ENCODE results near the gene WASL.
"Not testable (repeated sequence)": the region's sequence is repeated elsewhere in the genome, so short reads cannot be mapped to it uniquely, and the experiment has no call there.

The WASL gene

DNA sequence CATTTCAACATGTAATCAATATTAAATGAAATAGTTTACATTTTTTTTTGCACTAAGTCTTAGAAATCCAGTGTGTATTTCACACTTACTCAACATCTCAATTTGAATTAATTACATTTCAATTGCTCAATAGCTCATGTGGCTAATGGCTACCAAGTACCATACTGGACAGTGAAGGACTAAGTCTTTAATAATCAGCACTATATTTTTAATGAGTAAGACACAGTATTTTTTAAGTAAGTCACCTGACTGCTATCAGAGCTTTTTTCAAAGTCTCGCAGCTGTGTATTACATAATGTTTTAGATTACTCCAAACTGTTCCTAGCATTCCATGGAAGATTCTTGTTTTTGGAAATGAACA lies 19.6 kb downstream of the WASL start:
- DNase-seq: no peak

DNA sequence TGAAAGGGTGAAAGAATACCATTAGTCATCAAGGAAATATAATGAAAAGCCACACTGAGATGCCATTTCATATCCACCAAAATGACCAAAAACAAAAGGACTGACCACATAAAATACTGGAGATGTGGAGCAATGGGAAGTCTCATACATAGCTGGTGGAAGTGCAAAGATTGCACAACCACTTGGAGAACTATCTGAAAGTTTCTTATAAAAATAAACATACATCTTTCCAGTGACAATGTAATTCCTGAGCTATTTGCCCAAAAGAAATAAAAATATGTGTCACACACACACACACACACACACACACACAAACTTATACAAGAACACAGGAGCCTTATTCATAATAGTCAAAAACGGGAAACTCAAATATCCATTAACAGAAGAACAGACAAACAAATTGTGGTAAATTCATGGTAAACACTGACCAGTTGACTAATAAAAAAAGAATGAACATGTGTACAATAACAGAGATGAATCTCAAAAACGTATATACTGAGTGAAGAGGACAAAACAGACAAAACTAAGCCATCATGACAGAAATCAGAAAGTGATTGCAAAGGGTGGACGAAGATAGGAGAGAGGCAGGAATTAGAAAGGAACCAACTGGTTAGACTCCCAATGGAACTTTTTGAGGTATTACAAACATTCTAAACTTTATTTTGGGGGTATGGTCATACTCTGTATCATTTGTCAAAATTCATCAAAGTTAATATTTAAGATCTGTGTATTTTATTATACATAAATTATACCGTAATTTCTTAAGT lies 21.5 kb downstream of the WASL start:
- no peak for DNase-seq

DNA sequence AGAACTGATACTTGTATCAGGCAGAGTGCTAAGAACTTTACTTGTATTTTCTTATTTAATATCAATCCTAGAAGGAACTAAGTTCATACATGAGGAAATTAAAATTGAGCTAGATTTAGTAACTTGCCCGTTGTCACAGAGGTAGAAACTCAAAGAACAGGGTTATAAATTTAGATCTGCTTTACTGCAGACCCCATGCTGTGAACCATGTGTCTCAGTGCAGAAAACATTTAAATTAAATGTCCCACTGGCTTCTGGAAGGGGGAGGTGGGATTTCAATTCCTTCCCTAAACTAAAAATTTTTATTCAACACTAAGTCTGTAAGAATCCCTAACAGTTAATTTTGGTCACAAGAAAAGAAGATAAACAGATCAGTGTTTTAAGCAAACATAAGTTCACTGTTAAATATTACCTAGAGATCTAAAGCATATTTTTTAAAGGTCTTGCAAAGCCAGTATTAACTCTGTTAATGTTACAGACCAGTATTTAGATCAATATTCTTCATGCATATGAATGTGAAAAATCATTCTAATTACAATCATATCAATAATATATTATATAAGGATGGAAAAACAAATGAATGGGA lies 23.1 kb downstream of the WASL start:
- no peak for DNase-seq

DNA sequence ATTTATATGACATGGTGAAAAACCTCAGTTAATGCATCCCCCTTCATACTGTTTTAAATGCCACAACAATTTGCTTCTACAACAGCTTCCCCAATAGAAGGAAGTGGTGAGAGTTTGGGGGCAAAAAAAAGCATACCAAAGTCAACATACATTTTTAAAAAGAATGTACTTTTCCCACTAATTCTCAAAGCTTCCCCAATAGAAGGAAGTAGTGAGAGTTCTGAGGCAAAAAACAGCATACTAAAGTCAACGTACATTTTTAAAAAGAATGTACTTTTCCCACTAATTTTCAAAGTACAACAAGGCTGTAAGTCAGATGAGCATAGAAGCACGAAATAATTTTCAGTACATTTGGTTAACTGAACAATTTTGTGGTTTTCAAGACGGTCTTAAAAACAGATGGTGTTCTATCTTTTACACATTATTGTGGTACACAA lies 24.0 kb downstream of the WASL start:
- DNase-seq: no peak

DNA sequence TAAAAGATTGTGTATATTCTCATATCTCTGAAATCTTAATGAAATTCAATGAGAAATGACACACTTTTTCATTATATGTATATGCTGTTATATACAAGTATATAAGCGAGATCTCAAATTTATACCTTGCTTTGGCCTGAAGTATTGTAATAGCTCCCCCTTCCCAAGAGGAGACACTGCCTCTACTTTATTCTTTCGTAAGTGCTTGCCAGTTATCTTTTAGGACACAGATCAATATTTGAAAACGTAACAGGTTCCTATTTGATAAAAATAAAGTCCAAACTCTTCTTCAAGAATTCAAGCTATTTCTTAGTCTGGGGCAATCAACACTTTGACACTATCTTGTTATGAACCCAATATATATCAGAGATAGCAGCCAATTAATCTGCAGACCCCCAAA lies 24.9 kb downstream of the WASL start:
- DNase-seq: no peak

DNA sequence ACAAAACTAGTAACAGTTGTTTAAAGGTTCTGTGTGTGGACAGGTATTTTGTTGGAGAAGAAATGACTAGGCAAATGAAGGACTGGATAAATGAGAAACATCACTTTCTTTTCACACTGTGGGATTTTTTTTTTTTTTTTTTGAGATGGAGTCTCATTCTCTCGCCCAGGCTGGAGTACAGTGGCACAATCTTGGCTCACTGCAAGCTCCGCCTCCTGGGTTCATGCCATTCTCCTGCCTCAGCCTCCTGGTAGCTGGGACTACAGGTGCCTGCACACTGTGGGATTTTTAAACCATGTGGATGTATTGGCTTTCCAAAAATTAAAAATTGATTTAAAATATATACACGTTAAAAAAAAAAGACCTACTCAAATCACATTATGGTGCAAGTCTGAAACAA lies 28.3 kb downstream of the WASL start:
- not testable (repeated sequence) for DNase-seq

DNA sequence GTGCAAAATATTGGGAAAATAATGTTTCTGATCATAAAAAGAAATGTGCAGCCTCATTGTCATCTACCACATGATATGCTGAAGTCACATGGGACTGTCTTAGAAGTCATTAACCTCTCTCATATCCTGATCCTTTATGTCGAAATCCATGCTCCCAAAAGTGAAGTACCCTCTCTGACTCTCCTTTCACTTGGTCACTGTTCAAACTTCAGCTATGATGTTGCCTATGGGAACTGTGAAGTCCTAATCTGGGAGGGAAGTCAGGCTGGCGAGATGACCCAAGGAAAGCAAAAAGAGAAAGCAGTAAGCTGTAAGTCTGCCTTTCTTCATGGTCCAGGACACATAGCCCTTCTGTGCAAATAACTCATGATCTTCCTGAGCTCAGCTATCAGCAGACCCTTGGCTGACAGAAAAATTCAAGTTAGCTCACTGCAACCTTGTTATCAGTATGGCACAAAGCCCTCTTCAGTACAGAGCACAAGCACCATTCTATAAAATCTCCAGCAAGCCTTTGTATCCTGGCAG lies 29.5 kb downstream of the WASL start:
- no peak for DNase-seq

DNA sequence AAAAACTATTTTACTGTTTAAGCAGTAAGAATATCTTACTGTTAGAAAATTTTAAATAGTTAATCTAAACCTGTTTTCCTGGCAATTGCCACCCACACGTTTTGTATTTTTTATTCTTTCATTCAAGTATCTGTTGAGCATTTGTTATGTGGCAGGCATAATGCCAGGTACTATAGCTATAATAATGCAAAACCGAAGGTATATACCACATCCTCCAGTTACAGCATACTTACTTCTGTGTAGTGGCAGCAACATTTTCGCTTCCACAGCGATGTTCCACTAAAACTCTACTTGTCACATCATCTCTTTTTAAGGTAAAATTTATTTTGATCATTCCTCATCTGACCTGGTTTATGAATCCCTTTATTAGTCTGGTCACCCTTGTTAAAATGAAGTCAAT lies 30.0 kb downstream of the WASL start:
- no peak for DNase-seq

DNA sequence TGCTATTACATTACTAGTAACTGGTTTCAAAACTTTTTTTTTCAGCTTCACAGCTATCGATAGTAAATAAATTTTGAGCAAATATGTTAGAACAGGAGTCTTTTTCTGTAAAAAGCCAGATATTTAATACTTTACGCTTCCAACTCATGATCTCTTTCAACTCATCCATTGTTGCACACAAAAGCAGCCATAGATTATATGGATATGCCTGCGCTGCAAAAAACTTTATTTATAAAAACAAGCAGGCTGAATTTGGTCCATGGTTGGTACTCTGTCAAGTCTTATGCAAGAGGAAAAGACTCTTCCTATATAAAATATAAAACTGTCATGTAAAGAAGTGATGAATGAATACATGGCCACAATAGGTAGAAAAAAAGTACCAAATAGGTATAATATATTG lies 31.1 kb downstream of the WASL start:
- DNase-seq: no peak

DNA sequence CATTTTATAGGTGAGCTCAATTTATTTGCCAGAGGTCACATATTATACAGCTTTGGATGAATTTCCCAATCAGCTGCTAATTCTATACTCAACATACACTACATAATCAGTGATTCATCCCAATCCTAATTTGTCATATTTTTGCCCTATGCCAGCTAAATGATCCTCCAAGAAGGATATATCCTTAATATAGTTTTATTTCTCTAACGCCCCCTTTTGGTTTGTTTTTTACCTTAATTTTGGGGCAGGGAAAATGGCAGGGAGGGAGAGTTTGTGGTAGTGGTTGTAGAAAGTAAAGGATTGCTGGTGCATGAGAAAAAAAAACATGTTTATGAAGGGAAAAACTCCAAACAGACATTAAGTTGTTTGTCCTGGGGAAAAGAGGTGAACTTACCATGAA lies 31.9 kb downstream of the WASL start:
- no peak for DNase-seq

DNA sequence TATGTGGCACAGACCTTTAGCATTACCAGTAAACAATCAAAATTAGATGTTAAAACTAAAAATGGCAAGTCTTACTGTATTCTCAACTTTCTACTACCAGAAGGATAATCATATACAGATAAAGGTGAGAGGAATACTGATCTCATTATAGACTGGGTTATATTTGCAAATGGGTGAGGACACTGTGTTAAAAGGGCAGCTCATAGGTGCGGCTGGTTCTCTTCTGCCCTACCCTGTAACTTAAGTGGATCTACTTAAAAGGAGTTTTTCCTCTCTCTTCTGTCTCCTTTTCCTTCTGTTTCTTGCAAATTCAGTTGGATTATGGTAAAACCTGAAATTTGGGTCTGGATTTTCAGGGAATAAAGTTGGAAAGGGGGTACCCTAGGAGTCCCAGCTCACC lies 33.0 kb downstream of the WASL start:
- DNase-seq: no peak

DNA sequence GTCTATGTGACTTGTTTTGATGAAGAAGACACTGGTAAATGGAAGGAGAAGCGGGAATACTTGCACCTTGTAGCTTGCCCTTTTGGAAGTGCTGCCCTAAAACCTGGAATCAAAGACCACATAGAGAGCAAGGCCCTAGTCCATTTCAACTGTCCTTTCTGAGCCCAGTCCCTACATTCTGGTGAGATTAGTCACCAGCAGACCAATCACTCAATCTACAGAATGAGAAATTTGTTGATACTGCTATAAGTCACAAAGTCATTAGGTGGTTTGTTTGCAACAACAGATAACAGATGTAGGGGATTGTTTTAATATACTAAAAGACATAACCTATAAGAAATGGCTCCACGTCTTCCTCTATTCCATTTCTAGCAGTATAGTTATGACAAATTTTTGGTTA lies 33.6 kb downstream of the WASL start:
- DNase-seq: no peak

DNA sequence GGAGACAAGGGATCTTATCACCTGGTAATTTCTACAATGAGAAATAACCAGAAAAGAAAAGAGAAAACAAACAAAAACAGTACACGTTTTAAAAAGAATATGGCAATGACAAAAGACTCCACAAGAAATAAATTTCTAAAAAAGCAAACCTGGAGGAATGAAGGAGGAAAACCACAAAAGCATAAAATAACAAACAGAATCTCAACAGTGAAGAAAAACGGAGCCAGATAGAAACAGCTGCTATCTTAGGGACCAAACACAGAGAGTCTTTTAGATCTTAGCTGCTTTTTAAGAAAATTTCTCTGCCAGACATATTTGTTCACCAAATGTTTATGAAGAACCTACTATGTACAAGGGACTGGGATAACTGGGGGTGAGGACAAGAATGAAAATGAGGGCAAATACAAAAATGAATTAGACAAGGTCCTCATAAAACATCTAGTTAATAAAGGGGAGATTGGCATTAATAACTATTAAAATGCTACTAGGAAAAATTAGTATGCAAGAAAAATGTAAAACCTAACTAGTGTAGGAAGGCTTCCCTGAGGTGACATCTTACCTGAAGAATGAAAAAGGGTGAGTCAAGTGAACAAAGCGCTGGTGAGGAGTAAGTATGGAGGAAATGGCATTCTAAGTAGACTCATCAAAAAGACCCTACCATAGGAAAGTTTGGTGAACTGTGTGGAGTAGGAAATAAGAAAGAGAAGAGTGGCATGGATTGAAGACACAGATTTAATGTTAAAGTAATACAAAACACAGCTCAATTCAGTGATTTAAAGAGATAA lies 34.3 kb downstream of the WASL start:
- DNase-seq: no peak

DNA sequence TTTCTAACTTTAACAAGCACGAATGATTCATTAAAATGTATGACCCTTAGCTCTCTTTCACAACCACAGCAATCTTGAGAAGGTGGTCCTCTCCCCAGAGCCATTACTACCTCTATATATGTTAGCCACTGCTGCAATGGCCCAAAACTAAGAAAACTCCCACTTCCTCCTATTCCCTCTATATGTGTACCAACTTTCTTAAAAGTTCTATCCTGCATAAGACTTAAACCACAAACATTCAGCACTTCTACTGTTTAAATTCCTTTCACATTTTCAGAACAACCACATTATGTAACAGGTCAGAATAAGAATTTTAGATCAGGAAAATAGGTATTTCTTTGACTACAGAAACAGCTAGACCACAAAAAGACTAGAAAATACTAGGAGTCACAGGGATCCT lies 36.2 kb downstream of the WASL start:
- no peak for DNase-seq

DNA sequence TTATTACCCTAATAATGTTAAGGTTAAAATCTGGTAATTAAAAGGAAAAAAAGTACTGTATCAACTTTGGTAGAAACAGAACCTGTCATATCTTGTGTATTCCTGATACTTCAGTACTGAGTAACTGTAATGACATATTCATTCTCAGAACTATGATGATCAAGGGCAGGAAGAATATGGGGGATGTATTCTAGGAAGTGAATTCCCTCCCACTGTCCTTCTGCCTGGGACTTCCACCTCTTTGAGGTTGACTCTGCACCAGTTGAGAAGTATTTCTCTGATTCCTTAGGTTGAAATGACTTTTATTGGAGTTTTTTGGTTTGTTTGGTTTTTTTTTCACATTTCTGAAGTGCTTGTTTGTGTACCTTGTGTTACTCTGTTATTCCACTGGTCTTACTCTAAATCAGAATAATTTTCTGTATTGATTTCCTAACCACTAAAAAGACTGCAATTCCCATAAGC lies 36.9 kb downstream of the WASL start:
- no peak for DNase-seq

DNA sequence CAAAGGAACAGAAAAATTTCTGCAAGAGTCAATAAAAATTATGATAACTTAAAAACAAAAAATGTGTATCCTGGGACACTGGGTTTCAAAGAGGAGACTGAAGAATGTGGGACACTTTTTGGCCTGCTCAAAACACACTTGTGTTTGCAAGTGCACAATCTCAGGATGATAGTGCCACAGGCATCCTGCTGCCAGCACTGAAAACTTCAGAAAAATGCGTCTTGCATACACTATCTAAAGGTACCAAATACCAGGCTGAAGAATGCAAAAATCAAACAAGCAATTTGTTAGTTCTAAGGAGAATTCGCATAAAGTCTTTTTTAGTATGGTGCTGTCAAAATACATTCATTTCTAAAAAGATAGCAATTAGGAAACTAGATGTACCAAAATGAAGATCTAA lies 38.1 kb downstream of the WASL start:
- DNase-seq: no peak

DNA sequence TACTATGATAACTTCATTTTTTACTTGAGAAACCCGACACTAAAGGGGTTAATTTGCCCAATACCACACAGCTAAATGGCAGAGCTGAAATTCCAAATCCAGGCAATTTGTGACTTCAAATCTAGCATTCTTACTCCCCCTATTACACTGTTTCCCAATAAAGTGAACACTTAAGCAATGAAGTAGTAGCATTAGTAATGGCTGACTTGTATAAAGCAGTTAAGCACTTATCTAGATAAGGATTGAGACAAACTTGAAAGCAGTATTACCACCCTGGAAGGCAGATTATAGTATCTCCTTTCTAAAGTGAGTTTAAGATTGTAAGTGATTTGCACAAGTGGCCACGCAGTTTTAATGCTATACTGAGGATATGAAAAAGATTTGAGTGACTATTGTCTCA lies 39.3 kb downstream of the WASL start:
- DNase-seq: no peak

DNA sequence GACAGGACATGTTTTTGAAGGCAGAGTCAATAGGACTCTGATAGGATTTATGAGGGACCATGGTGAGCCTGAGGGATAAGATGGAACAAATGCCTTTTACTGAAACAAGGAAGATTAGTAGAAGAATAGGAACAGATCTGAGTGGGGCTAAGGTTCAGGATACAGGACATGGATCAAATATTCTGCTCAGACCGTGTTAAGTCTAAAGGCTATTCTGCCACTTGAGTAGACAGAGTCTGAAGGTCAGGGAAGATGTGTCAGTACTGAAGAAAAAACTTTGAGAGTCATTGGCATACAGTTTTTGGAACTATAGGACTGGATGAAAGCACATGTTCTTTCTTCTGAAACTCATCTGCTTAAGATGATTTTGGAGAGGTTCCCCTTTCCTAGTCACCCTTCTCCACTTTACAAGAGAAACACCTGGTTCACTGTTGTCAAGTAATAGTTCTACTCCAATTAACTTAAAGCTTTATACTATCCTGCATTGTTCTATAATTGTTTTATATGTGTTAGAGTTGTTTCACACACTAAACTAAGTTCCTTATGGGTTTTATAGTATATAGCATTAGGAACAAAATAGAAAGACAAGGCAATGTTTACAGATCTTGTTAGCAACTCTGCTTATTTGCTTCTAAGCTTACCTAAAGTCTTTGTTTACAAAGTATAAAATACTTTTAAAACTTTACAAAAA lies 43.4 kb downstream of the WASL start:
- no peak for DNase-seq

DNA sequence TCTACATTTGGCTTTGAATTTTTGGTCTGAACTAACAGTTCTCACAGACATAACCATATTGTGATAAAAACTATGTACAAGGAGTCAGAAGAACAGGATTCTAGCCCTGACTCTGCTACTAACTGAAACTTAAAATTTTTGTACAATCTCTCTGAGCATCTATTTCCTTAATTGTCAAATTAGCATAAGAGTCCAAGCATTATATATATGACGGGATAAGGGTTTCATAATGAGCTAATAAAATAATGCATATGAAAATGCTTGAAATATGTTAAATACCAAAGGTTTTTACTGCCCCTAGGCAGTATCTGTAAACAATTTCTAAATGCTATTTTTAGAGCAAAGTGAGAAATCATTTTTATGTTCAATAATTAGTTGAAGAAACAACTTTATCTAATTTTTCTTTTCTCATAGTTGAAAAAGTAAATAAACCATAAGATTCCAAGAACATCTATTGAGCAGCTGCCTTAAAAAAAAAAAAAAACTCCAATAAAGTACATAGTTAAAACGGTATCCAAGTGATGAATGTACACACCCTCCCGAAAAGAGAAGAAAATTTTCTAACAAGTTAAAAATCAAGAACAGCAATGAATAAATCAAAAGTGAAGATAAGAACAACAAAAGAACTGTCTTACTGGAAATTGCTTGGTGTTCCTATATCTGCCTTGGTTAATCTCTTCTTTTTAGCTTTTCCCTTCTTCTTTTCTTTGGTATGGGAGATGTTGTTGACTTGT lies 52.7 kb downstream of the WASL start:
- no peak for DNase-seq

DNA sequence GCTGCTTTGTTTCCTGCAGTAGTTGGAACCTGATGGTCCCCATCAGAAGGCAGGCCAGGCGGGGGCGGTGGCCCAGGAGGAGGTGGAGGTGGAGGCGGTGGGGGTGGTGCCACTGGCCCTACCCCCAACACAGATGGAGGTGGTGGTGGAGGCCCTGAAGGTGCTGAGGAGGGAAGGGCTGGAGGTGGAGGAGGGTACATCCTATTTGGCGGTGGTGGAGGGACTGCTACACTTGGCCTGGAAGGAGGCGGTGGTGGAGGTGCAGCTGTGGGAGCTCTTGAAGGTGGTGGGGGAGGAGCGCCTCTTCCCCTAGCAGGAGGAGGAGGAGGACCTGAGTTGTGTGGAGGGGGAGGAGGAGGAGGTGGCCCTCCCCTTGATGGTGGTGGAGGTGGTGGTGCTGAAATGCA lies 56.3 kb downstream of the WASL start:
- DNase-seq: no peak

DNA sequence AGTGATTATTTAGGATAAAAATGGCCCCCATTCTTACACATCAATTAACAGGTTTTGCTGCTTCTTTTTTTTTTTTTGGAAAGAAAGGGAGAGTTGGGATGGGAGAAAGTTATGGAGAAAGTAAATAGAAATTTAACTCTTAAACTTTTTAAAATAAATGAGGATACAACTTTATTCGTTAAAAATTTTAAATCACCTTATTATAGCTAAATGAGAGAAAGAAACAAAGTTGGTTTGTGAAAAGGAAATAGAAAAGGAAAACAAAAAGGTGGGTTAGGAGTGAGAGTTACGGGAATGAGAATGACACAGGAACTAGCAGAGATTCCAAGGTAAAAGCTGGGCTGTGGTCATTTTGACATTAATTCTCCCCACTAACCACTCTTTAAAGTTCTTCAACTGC lies 58.3 kb downstream of the WASL start:
- no peak for DNase-seq

DNA sequence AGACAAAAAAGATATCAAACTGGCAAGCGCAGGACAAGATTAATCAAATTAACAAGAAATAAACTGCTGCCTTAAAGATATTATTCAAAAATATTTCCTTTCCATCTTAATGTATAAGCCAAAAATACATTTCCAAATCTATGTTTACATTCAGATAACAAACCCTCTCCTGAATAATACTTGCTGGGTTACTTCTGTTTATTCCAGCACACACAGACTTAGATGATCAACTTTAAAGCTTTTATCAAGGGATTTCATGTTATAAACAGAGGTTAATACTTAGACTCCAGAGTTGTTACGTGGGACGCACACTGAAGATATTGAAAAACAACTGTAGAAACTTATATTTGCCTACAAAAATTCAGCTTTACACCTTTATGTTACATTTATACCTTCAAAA lies 59.6 kb downstream of the WASL start:
- DNase-seq: no peak

DNA sequence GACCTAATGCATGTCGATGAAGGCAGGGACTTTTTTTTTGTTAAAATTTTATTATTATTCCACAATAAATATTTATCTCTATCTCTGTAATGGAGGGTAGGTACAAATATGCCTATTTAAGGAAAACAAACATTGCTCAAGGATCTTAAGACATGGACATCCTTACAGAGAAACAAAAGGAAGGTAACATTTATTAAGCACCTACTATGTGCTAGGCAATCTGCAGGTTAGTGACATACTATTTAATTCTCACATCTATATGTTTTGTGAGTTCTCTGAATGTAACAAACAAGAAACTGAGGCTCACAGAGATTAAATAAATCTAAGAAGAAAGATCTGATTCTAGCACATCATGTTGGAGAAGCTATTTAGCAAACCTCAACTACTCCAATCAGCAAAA lies 61.1 kb downstream of the WASL start:
- no peak for DNase-seq

Measured in T-helper 9 cell (primary cell).